Myocyte (in vitro differentiated cells): Measurements from ENCODE around the gene HES7. TPM values are rescaled to one million over a fixed set of nuclear protein-coding genes. Genes with fewer than 3 reads are reported as not detected.

Experiments
- DNase-seq: peaks from one replicate; pipeline ENCODE4 v3.0.0-alpha.2; 2012; ENCODE audit warnings: low read depth
- total RNA-seq: library from RNA; depleted of rRNA; stranded (reverse); fragments of >200 nt; gene quantifications from 2 replicates; pipeline ENCODE4 v1.2.3, GENCODE V29; 2014

HES7 gene
- total RNA-seq, 1 donor from 2014 or later = 0.53 TPM

- no peak for DNase-seq
These were observed 31.5 kb upstream of the HES7 start for GRCh38 chr17:8155231-8155995.

GRCh38 chr17:8154608-8155155 lies 30.8 kb upstream of the HES7 start:
- DNase-seq = no peak

- peak; percentile 99 for DNase-seq
These were observed 30.2 kb upstream of the HES7 start for GRCh38 chr17:8153957-8154607.

GRCh38 chr17:8153525-8153956 lies 29.6 kb upstream of the HES7 start:
- DNase-seq = peak; percentile 93

- no peak for DNase-seq
These were observed 29.1 kb upstream of the HES7 start for GRCh38 chr17:8153031-8153451.

GRCh38 chr17:8152112-8152775 lies 28.3 kb upstream of the HES7 start, which contains the start of gene PER1:
TSS of gene PER1 (minus strand) at chr17:8152404. CDS start at chr17:8150706, 1,698 bp downstream.
- peak; percentile 96 for DNase-seq

- DNase-seq = peak; percentile 68
These were observed 27.8 kb upstream of the HES7 start for GRCh38 chr17:8151641-8152111.

- DNase-seq = peak; percentile 93
These were observed 27.3 kb upstream of the HES7 start for GRCh38 chr17:8151120-8151640.

GRCh38 chr17:8150194-8151119 lies 26.6 kb upstream of the HES7 start:
- DNase-seq = peak; percentile 71

GRCh38 chr17:8149419-8150193 lies 25.7 kb upstream of the HES7 start:
- no peak for DNase-seq

GRCh38 chr17:8148560-8148959 lies 24.7 kb upstream of the HES7 start:
- no peak for DNase-seq

- no peak for DNase-seq
These were observed 24.0 kb upstream of the HES7 start for GRCh38 chr17:8147805-8148404.

- no peak for DNase-seq
These were observed 23.4 kb upstream of the HES7 start for GRCh38 chr17:8147141-8147804.

- DNase-seq = no peak
These were observed 22.7 kb upstream of the HES7 start for GRCh38 chr17:8146381-8147140.

- no peak for DNase-seq
These were observed 21.9 kb upstream of the HES7 start for GRCh38 chr17:8145811-8146210.

GRCh38 chr17:8144401-8145231 lies 20.7 kb upstream of the HES7 start:
- DNase-seq = no peak
